ENCODE data around the gene MEMO1.

GRCh38 chr2:31956312-31956711, 54.5 kb downstream of the MEMO1 start:
- TF ChIP-seq CTCF (IDR thresholded peaks at IDR 0.05), result no peak
- no peak for TF ChIP-seq ZFX (IDR thresholded peaks at IDR 0.05; ENCODE audit: borderline replicate concordance)

All from 22Rv1 (cell line).